Stimulated activated CD8-positive, alpha-beta memory T cell treated with anti-CD3 and anti-CD28 coated beads, Interleukin-15, amount 100 ng/mL, for 1 hour (primary cell): ENCODE data around the gene PHF19.

Source experiments
- DNase-seq: peaks from one replicate; pipeline ENCODE4 v3.0.0-alpha.2; 2020; ENCODE audit warnings: low read depth

Gene PHF19

GRCh38 chr9:120853198-120853597 is 23.8 kb downstream of the PHF19 start:
- no peak for DNase-seq

DNA sequence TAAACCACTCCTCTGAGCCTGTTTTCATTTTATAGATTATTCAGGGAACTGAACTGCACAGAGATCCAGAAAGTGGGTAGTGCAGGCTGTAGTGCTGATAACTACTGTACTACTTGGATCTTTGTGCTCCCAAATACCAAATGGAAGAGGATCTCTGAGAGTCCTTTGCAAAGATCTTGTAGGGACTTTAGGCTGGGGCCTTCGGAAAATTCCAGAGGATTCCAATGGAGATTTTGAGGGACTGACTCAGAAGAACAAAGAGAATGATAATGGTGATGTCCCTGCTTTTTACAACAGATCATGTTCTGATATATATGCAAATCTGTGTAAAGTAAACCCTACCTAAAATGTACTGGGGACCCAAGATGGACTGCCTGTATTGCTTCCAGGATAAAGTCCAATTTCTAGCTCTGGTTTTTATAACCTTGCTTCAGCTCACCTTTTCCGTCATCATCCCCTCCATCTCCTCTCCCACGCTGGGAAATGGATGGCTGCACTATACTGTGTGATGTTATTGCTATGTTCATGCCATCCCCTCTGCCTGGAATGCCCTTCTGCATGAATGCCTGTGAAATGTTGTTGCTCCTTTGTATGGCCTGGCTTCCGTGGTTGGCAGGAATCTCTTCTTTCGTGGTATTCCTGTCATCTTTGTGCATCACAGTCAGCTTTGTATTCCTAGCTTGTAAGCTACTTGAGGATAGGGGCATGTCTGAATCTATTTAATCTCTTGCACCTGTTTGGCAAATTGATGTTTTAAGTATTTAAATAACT is 24.6 kb downstream of the PHF19 start:
- no peak for DNase-seq

- DNase-seq: no peak
Measured at GRCh38 chr9:120851449-120851848, 25.5 kb downstream of the PHF19 start.

DNA sequence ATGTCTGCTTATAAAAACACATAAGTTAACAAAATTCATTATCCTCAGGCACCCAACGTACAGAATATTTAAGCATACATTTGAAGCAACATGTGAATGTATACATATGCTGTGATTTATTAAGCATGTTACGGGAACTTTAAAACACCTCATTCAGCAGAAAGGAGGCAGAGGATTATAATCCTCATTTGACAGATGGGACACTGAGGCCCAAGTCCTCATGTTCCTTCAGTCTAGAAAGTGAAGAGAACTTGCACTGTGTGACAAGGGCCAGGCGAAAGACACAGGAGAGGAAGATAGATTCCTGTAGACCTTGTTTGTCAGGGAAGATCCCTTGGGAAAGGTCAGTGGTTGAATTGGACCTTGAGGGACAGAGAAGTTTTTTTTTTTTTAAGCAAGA is 26.7 kb downstream of the PHF19 start:
- DNase-seq: no peak

DNA sequence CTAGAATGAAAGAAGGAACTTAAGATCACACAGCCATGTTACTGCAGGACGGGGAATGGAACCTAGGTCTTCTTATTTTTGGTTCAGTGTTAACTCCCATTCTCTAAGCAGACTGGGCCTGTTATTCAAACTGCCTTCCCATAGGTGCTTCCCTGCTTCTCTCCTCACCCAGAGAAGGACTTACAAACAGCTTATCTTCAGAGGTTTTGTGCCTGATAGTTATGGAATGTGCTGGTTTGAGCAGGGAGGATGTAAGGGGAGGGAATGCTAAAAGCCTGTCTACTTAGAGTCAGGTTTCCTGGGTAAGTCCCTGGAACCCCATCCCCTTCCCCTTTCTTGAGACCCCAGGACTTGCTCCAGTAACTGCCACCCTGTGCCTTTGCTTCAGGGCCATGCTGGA is 30.1 kb downstream of the PHF19 start:
- no peak for DNase-seq

DNA sequence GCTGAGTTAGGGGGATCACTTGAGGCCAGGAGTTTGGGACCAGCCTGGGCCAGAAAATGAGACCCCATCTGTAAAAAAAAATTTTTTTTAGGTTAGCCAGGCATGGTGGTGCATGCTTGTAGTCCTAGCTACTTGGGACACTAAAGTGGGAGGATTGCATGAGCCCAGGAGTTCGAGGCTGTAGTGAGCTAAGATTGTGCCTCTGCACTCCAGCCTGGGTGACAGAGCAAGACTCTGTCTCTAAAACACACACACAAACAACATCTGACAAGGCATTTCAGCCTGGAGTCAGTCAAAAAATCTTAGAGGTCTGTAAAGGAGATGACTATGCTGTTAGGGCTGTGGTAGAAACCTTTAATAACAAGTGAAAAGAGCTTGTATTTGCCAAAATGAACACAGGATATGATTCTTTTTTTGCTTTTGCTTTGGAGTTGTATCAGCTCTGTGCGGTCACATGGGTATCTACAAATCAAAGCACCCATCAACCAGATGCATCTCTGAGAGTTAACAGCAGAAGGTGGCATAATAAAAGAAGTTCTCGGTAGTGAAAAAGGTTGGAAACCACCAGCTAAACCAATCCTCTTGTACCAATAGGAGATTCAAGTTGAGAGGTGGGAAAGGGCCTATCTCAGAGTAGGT is 30.6 kb downstream of the PHF19 start:
- DNase-seq: no peak

GRCh38 chr9:120845255-120845654 is 31.7 kb downstream of the PHF19 start:
- DNase-seq: no peak

GRCh38 chr9:120842685-120843485 is 34.1 kb downstream of the PHF19 start, which contains the start of gene PSMD5:
Gene PSMD5 (minus strand): TSS chr9:120842922. CDS start chr9:120842909, 13 bp downstream.
- DNase-seq: peak; percentile 90

DNA sequence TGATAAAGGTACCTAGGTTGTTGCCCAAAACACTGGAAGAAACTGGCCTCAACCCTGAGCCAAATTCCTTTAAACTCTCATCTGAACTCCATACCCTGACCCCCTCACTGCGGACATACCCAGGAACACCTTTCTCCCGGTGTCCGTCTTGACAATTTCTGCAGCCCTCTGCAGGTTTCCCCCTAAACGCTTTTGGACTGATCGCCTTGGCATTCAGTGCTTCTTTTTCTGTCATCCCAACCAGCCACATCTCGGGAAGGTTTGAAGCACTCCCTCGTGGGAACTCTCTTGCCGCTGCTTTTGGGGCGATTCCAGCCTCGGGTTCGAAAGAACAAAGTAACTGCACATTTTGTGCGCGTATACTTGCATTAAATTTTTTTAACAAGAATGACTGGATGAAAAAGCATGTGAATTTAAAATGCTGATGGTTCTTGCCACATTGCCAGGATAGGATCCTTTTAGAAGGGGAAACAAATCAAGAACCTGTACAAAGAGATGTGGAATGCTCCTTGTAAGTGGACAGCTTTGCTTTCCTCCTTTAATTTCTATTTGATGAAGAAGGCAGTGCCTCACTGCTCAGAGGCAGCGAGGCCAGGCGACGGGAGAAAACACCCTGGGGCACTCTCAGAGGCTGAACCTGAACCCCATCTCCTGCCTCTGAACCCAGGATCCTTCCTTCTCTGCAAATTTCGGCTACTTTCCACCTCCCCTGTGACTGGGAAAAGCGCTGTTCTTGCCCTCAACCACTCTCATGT is 34.9 kb downstream of the PHF19 start:
- no peak for DNase-seq

DNA sequence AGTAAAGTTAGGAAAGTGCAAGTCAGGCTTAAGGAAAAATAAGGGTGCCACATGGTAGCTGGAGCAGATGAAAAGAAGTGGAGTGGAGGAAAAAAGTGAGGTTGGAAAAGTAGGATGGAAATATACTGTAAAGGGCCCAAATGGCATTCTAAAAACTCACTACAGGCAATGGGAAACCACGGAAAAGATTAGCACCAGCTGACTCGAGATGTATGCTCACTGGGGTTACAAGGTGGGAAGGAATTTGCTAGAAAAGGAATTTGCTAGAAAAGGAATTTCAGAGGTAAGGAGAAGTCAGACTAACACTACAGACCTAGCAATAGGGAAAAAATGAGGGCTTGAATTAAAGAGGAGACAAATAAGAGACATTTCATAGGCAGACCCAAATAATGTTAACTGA is 37.8 kb downstream of the PHF19 start:
- no peak for DNase-seq

- DNase-seq: no peak
Measured at GRCh38 chr9:120837921-120838320, 39.1 kb downstream of the PHF19 start.

- DNase-seq: no peak
Measured at GRCh38 chr9:120833325-120833724, 43.7 kb downstream of the PHF19 start.

DNA sequence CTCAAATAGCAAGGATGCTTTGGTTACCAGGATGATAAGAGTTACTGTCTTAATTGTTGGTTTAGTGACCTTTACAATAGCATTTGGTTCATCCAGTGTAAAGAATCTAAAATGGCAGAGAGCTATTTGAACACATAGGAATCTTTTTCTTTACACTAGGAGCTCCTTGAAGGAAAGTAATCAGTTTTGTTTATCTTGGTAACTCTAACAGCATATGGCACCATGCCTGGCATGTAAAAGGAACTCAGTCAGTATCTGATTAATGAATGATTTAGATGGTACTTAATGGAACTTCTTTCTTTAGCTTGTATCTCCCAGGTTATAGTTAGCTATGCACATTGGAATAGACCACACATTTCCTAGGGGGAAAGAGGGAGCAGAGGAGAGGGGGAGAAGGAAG is 44.2 kb downstream of the PHF19 start:
- DNase-seq: no peak

DNA sequence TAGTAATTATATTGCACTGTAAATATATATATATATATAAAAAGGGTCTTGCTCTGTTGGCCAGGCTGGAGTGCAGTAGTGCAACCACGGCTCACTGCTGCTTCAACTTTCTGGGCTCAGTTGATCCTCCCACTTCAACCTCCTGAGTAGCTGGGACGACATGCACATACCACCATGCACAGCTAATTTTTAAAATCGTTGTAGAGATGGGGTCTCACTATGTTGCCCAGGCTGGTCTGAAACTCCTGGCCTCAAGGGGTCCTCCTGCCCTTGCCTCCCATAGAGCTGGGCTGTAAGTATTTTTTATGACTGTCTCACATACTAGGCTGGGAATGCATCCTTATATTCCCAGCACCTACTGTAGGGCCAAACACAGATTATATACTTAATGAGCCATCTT is 46.1 kb downstream of the PHF19 start:
- DNase-seq: no peak

DNA sequence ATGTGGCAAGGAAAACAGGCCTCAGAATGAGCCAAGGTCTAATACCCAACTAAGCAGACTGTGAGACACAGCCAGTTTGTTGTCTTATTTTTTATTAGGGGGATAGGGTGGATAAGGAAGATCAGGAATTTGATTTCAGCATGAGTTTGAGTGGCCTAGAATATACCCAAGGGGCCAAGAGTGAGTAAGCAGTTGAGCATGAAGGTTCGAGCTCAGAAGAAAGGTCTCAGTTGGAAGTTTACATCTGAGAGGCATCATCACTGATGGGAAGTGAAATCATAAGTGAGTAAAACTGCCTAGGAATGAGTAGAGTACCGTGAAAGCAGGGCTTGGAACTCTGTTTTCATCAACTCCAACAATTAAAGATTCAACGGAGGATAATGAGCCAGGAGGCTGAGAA is 46.8 kb downstream of the PHF19 start:
- DNase-seq: no peak

DNA sequence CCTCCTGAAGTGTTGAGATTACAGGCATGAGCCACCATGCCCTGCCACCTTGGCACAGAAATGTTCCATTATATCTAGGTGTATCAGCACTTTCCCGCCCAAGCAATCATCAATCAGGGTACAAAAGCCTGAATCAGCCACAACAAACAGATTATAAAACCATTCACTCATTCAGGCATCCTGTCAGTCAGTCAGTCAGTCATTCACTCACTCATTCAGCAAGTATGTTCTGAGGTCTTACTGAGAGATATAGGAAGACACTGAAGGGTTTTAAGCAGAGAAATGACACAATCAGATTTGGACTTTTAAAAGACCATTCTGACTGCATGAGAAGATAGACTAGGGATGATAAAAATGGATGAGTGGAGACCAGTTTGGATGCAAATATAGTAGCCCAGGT is 47.3 kb downstream of the PHF19 start:
- no peak for DNase-seq

DNA sequence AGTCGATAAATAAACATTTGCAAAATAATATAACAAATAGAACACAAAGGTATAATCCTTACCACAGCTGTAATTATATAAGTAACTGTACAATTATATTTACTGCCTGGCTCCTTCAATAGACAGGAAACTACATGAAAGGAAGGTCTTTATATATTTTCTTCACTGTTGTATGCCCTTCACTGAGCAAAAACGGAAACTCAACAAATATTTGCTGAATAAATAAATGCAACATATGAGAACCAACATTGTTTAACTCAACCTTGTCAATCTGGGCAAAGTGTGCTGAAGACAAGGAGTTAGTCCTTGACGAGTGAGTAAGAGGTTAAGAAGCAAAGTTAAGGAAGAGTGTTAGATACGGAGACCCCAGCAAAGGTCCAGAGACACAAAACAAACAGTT is 56.9 kb downstream of the PHF19 start:
- DNase-seq: no peak

DNA sequence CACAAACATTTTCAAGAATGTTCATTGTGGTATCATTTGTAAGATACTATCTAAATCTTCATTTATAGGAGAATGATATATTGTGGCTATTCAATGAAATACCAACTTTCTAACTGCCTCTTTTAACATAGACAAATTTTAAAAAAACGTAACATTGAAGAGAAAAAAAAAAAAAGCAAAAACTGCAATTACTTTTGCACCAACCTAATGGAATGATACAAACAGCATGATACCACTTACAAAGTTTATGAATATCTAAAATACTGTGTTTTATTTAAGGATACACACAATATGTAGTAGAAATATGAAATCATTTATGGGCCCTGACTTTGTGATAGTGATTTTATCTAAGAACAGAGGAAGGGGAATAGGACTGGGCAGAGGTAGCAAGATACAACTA is 58.4 kb downstream of the PHF19 start:
- no peak for DNase-seq

DNA sequence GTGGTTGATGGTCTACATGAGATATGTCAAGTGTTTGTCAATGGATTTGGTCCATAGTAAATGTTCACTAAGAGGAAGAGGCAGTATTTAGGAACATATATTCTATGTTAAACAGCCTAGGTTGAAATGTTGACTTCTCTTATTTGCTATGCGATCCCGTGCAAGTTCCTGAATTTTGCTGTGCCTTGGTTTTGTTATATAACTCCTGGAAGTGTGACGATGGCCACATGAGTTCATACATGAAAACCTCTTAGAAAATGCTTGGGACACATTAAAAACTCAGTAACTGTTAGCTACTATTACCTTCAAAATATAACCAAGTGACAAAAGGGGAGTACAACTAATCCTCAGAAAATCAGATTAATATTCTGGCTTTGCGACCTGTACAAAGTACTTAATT is 61.9 kb downstream of the PHF19 start:
- no peak for DNase-seq

- DNase-seq: no peak
Measured at GRCh38 chr9:120808931-120809330, 68.1 kb downstream of the PHF19 start.

DNA sequence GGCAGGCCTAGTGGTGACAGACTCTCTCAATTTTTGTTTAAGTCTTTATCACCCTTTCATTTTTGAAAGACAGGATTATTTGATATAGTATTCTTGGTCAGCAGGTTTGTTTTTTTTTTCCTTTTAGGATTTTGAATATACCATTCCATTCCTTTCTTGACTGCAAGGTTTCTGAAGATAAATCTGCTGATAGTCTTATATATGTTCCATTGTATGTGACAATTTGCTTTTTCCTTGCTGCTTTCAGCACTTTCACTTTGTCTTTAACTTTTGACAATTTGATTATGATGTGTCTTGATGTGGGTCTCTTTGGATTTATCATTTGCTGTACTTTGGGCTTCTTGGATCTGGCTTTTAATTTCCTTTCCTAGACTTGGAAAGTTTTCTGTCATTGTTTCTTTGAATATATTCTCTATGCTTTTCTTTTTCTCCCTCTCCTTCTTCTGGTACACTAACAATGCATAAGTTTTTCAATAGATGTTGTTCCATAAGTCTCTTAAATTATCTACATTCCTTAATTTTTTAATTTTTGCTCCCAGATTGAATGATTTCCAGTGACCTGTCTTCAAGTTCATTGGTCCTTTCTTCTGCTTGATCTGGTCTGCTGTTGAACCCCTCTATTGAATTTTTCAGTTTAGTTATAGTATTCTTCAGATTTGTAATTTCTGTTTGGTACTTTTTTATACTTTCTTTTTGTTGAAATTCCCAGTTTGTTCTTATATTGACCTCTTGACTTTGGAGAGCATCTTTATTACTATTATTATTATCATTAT is 69.2 kb downstream of the PHF19 start:
- DNase-seq: no peak
